Tibial nerve (tissue), 3 donors: ENCODE measurements around the gene DAB1.

Source experiments
- CTCF ChIP-seq, 5 experiments: fragments of 200-600 bp in 3 of 5; fragments of 450-650 bp in 2 of 5; sonication (generic) in 3 of 5; IDR thresholded peaks; one replicate each; pipeline ENCODE4 v1.5.1; 2016 to 2019; ENCODE audit warnings: antibody characterized with exemption in 5 of 5, mild to moderate bottlenecking in 3 of 5, moderate library complexity in 2 of 5
- POLR2A ChIP-seq, 2 donors: fragments of 450-650 bp; IDR thresholded peaks; one replicate each; pipeline ENCODE4 v1.6.1; 2017; ENCODE audit warnings: antibody characterized with exemption in 2 of 2, mild to moderate bottlenecking in 2 of 2, moderate library complexity in 2 of 2

- no peak for TF ChIP-seq CTCF (IDR thresholded peaks at IDR 0.05)
- no peak for TF ChIP-seq POLR2A (IDR thresholded peaks at IDR 0.05)
Observed at GRCh38 chr1:57033222-57034001, 390.4 kb downstream of the DAB1 start.
